A549 treated with GW870086 at 1 μM for 4 hours (cell line): ENCODE measurements around the gene CCDC127. TPM values are rescaled to one million over a fixed set of nuclear protein-coding genes. Genes with fewer than 3 reads are reported as not detected.

Source experiments
- total RNA-seq: library from RNA; stranded (reverse); fragments of 200-300 nt; extraction: Qiagen RNA extraction; gene quantifications from 5 replicates; pipeline ENCODE4 v1.2.3, GENCODE V29; 2022; ENCODE audit warnings: low read depth

CCDC127 gene, protein sequence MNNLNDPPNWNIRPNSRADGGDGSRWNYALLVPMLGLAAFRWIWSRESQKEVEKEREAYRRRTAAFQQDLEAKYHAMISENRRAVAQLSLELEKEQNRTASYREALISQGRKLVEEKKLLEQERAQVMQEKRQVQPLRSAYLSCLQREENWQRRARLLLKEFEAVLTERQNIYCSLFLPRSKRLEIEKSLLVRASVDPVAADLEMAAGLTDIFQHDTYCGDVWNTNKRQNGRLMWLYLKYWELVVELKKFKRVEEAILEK
- total RNA-seq, result 5.1 to 5.8 TPM (median 5.6 TPM) in 5 replicates

DNA sequence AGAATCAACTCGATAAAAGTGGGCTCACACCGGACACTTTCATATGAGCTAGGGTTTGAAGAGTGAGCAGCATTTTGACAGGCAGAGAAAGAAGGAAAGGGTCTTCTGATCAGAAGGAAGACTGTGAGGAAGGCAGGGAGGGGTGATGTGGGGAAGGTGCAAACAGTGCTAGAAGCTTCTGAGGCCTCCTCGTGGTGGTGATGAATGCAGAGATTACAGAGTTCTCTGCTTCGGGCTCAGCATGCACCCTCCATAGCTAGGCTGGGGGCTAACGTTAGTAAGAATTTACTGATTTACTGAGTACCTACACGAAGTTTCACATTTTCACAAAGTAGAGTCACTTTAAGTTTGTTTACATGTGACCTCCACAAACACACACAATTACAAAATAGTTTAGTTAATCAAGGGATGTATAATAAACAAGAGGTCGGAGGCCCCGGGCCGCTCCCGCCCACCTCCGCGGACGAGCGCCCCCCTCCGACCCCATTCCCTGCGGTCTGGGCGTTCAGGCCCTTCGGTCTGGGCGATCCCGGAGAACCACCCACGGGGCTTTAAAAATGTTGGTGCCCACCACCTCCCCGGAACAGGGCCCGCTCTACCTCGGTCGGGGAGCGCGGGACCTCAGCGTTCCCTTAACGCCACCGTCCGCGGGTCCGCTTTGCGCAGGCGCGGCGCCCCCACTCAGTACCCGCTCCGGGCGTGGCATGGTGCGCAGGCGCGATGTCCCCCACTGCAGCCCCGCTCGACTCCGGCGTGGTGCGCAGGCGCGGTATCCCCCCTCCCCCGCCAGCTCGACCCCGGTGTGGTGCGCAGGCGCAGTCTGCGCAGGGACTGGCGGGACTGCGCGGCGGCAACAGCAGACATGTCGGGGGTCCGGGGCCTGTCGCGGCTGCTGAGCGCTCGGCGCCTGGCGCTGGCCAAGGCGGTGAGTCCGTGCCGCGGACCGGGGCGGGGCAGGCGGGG, at the start of gene CCDC127, which contains the start of gene SDHA:
CCDC127 (minus strand) TSS at position 660 of the 963 bp plus-strand sequence. CDS start 1,304 bp downstream, outside the sequence.
SDHA (plus strand) TSS at position 827 of the 963 bp plus-strand sequence; CDS start at position 863, 36 bp downstream.

GRCh38 chr5:191036-191948, 26.7 kb downstream of the CCDC127 start, which contains the start of gene LRRC14B:
TSS of gene LRRC14B (plus strand) at chr5:191495. CDS start at chr5:191539, 44 bp downstream.

Other genes with a start within 250 kb of the CCDC127 start
- gene PLEKHG4B, start 126.0 kb downstream of the CCDC127 start, total RNA-seq, result 0.77 to 1.6 TPM (median 1.1 TPM) in 5 replicates
- gene LRRC14B, start 26.7 kb downstream of the CCDC127 start, total RNA-seq, result not detected in 5 replicates
- gene SDHA, start 167 bp upstream of the CCDC127 start, total RNA-seq, result 99.4 to 122 TPM (median 118 TPM) in 5 replicates
- gene PDCD6, start 53.5 kb upstream of the CCDC127 start, total RNA-seq, result 174 to 198 TPM (median 188 TPM) in 5 replicates
- 4.1 to 4.7 TPM (median 4.3 TPM) in 5 replicates for gene AHRR, start 103.6 kb upstream of the CCDC127 start, total RNA-seq
- 28.2 to 33.0 TPM (median 32.0 TPM) in 5 replicates for gene EXOC3, start 225.0 kb upstream of the CCDC127 start, total RNA-seq